GM12878 (cell line): ENCODE measurements around the gene HCFC1R1. TPM values are rescaled to one million over a fixed set of nuclear protein-coding genes. Genes with fewer than 3 reads are reported as not detected.

Source experiments
- ATF7 ChIP-seq: fragments of 450-650 bp; IDR thresholded peaks from 2 replicates; pipeline ENCODE4 v1.6.1; 2016; ENCODE audit warnings: low read depth, mild to moderate bottlenecking
- BACH1 ChIP-seq: fragments of 450-650 bp; IDR thresholded peaks from 2 replicates; pipeline ENCODE4 v1.6.1; 2017; ENCODE audit warnings: mild to moderate bottlenecking, borderline replicate concordance
- E2F4 ChIP-seq: IDR thresholded peaks from 2 replicates; pipeline ENCODE4 v1.6.1; 2012; ENCODE audit warnings: low read depth, low read length, improper control_type of control experiment
- EZH2 ChIP-seq: IDR thresholded peaks from 2 replicates; pipeline ENCODE4 v1.6.1; 2012; ENCODE audit warnings: low read depth, mild to moderate bottlenecking, control low read depth, inconsistent platforms, low read length, borderline replicate concordance; ENCODE audit not compliant: control insufficient read depth
- FOS ChIP-seq: IDR thresholded peaks from 3 replicates; pipeline ENCODE4 v1.6.1; 2011; ENCODE audit warnings: borderline replicate concordance; ENCODE audit not compliant: insufficient read length; ENCODE audit errors: extremely low read depth
- GATAD2B ChIP-seq: fragments of 450-650 bp; conservative IDR thresholded peaks from 2 replicates; pipeline ENCODE4 v1.6.1; 2017; ENCODE audit warnings: low read depth, mild to moderate bottlenecking, moderate library complexity
- KDM1A ChIP-seq: fragments of 200-600 bp; sonication (generic); IDR thresholded peaks from 2 replicates; pipeline ENCODE4 v1.6.1; 2016; ENCODE audit warnings: borderline replicate concordance
- MEF2A ChIP-seq: IDR thresholded peaks from 2 replicates; pipeline ENCODE4 v1.6.1; 2011; ENCODE audit warnings: low read depth, mild to moderate bottlenecking, low read length, moderate library complexity; ENCODE audit not compliant: insufficient read depth
- MTA2 ChIP-seq: fragments of 450-650 bp; IDR thresholded peaks from 2 replicates; pipeline ENCODE4 v1.6.1; 2016; ENCODE audit warnings: low read depth, mild to moderate bottlenecking, moderate library complexity
- NBN ChIP-seq: fragments of 450-650 bp; IDR thresholded peaks from 2 replicates; pipeline ENCODE4 v1.6.1; 2016
- NKRF ChIP-seq: fragments of 450-650 bp; conservative IDR thresholded peaks from 2 replicates; pipeline ENCODE4 v1.6.1; 2017; ENCODE audit warnings: mild to moderate bottlenecking, moderate library complexity
- NR2C1 ChIP-seq: fragments of 450-650 bp; IDR thresholded peaks from 2 replicates; pipeline ENCODE4 v1.6.1; 2017; ENCODE audit warnings: antibody characterized with exemption, mild to moderate bottlenecking, moderate library complexity
- PAX5 ChIP-seq: IDR thresholded peaks from 2 replicates; pipeline ENCODE4 v1.6.1; 2011; ENCODE audit warnings: low read depth, low read length, borderline replicate concordance
- POLR2AphosphoS2 ChIP-seq: IDR thresholded peaks from 2 replicates; pipeline ENCODE4 v1.6.1; 2011; ENCODE audit warnings: low read depth, mild to moderate bottlenecking, low read length, improper control_type of control experiment, moderate library complexity
- RAD21 ChIP-seq: IDR thresholded peaks from 2 replicates; pipeline ENCODE4 v1.6.1; 2011; ENCODE audit warnings: mild to moderate bottlenecking, low read depth, low read length, moderate library complexity; ENCODE audit not compliant: insufficient read depth
- RELB ChIP-seq: fragments of 450-650 bp; IDR thresholded peaks from 2 replicates; pipeline ENCODE4 v1.6.1; 2017; ENCODE audit warnings: low read depth, mild to moderate bottlenecking, moderate library complexity
- RUNX3 ChIP-seq: IDR thresholded peaks from 2 replicates; pipeline ENCODE4 v1.6.1; 2012; ENCODE audit warnings: low read length, inconsistent platforms
- SMC3 ChIP-seq: IDR thresholded peaks from 2 replicates; pipeline ENCODE4 v1.6.1; 2011; ENCODE audit warnings: low read length, improper control_type of control experiment, borderline replicate concordance
- SP1 ChIP-seq: IDR thresholded peaks from one replicate; pipeline ENCODE4 v1.6.1; 2011; ENCODE audit warnings: low read depth, low read length
- YY1 ChIP-seq: IDR thresholded peaks from 2 replicates; pipeline ENCODE4 v1.6.1; 2011; ENCODE audit warnings: low read depth, mild to moderate bottlenecking, low read length
- ZBTB4 ChIP-seq: fragments of 450-650 bp; formaldehyde crosslinking; IDR thresholded peaks from 2 replicates; pipeline ENCODE4 v1.4.0; 2022; ENCODE audit warnings: mild to moderate bottlenecking, moderate library complexity
- ZNF217 ChIP-seq: fragments of 450-650 bp; IDR thresholded peaks from 2 replicates; pipeline ENCODE4 v1.6.1; 2017; ENCODE audit warnings: antibody characterized with exemption, mild to moderate bottlenecking
- ZNF622 ChIP-seq: fragments of 450-650 bp; IDR thresholded peaks from 2 replicates; pipeline ENCODE4 v1.6.1; 2017; ENCODE audit warnings: mild to moderate bottlenecking, inconsistent platforms
- ZSCAN29 ChIP-seq: fragments of 450-650 bp; IDR thresholded peaks from 2 replicates; pipeline ENCODE4 v1.6.1; 2017; ENCODE audit warnings: mild to moderate bottlenecking, moderate library complexity
- polyA plus RNA-seq, 11 experiments: library from polyadenylated mRNA; depleted of rRNA in 4 of 11; unstranded in 6 of 11; stranded (reverse) in 5 of 11; fragments of >200 nt; fragmentation: Nextera tagmentation in 4 of 11; fragmentation: Illumina TruSeq in 1 of 11; extraction: Ambion mirVana in 4 of 11; extraction: Trizol in 1 of 11; gene quantifications; 1 replicate in 1 of 11; 2 replicates in 10 of 11; pipeline versions ENCODE4 v1.2.1 to v1.2.3, GENCODE V29; 2011 to 2016; ENCODE audit warnings: inconsistent platforms in 2 of 11, missing spikeins in 2 of 11, low read depth in 1 of 11
- total RNA-seq, 4 experiments: library from RNA; depleted of rRNA in 3 of 4; stranded (reverse); fragments of >200 nt in 3 of 4; fragmentation: Illumina TruSeq in 1 of 4; extraction: Trizol in 1 of 4; gene quantifications; 2 replicates each; pipeline versions ENCODE4 v1.2.1 to v1.2.3, GENCODE V29; 2013 to 2021

Gene HCFC1R1
- total and polyA plus RNA-seq, 10 of the 15 experiments (the other 5 are each of a cell fraction or from before 2014, with no cell fraction given) = 2.8 to 42.5 (median 20.4) TPM

GRCh38 chr16:3003582-3004270 is 20.0 kb downstream of the HCFC1R1 start (continued):
- TF ChIP-seq RELB (no peak), FOS (peak; percentile 84), SMC3 (peak; percentile 57), BACH1 (no peak), GATAD2B (no peak), KDM1A (no peak), SP1 (peak; percentile 99), ZNF217 (no peak), MTA2 (no peak), ZNF622 (no peak), ZSCAN29 (no peak), RUNX3 (peak; percentile 78), NKRF (0 out of 2 replicates have a peak, but pooled peaks have one; percentile 52), E2F4 (0 out of 2 replicates have a peak, but pooled peaks have one; percentile 51), POLR2AphosphoS2 (no peak), NBN (0 out of 2 replicates have a peak, but pooled peaks have one; percentile 20), YY1 (peak; percentile 15; the same call in 1 of the 2 replicates), ZBTB4 (no peak), ATF7 (no peak), EZH2 (no peak), RAD21 (peak; percentile 71), MEF2A (no peak), NR2C1 (no peak), PAX5 (peak; percentile 57; the same call in 1 of the 2 replicates)
